GM12892 (cell line): Measurements from ENCODE around the gene GOLIM4.

ENCODE experiments used
- POLR2AphosphoS5 ChIP-seq: IDR thresholded peaks from 2 replicates; pipeline ENCODE4 v1.6.1; 2011; ENCODE audit warnings: low read depth, low read length, control low read depth
- TAF1 ChIP-seq: IDR thresholded peaks from 2 replicates; pipeline ENCODE4 v1.6.1; 2011; ENCODE audit warnings: low read depth, mild to moderate bottlenecking, control low read depth, low read length, borderline replicate concordance

- TF ChIP-seq POLR2AphosphoS5 (no peak), TAF1 (no peak)
Observed at GRCh38 chr3:168060317-168060716, 35.4 kb downstream of the GOLIM4 start.
